K562 (cell line): ENCODE data around the gene ADIPOR1. TPM values are rescaled to one million over a fixed set of nuclear protein-coding genes. Genes with fewer than 3 reads are reported as not detected.

Experiments used
- ARID3A ChIP-seq: IDR thresholded peaks from 2 replicates; pipeline ENCODE4 v1.6.1; 2012; ENCODE audit warnings: low read depth, low read length, improper control_type of control experiment, borderline replicate concordance
- ATF7 ChIP-seq: fragments of 450-650 bp; IDR thresholded peaks from 2 replicates; pipeline ENCODE4 v1.7.1; 2014; ENCODE audit warnings: mild to moderate bottlenecking, moderate library complexity
- BCL6 ChIP-seq: fragments of 250-450 bp; sonication (Bioruptor Pico); IDR thresholded peaks from 2 replicates; pipeline ENCODE4 v1.4.0; 2020
- BHLHE40 ChIP-seq: IDR thresholded peaks from 2 replicates; pipeline ENCODE4 v1.6.1; 2011; ENCODE audit warnings: low read length, improper control_type of control experiment
- C11orf30 ChIP-seq: fragments of 450-650 bp; IDR thresholded peaks from 2 replicates; pipeline ENCODE4 v1.6.1; 2016; ENCODE audit warnings: low read depth, mild to moderate bottlenecking
- CBX8 ChIP-seq: fragments of 200-600 bp; sonication (generic); IDR thresholded peaks from 2 replicates; pipeline ENCODE4 v1.6.1; 2012; ENCODE audit warnings: borderline replicate concordance, mixed run types, low read depth, mild to moderate bottlenecking, moderate library complexity, mixed read lengths, low read length, control low read depth, inconsistent platforms; ENCODE audit not compliant: poor library complexity, severe bottlenecking; ENCODE audit errors: extremely low read depth
- CCNT2 ChIP-seq: IDR thresholded peaks from 2 replicates; pipeline ENCODE4 v1.6.1; 2011; ENCODE audit warnings: borderline replicate concordance, low read depth, mild to moderate bottlenecking, moderate library complexity, mixed read lengths, low read length; ENCODE audit not compliant: insufficient read length; ENCODE audit errors: extremely low read depth
- DPF2 ChIP-seq: fragments of 450-650 bp; IDR thresholded peaks from 2 replicates; pipeline ENCODE4 v1.6.1; 2016
- ELF4 ChIP-seq: fragments of 450-650 bp; formaldehyde crosslinking; IDR thresholded peaks from 2 replicates; pipeline ENCODE4 v1.4.0; 2022; ENCODE audit warnings: missing genetic modification characterization
- ERF ChIP-seq: fragments of 450-650 bp; formaldehyde crosslinking; IDR thresholded peaks from 2 replicates; pipeline ENCODE4 v1.4.0; 2020; ENCODE audit warnings: mild to moderate bottlenecking, mixed read lengths
- KDM1A ChIP-seq, 2 experiments: fragments of 450-650 bp; IDR thresholded peaks; 2 replicates each; pipeline ENCODE4 v1.6.1; 2016; ENCODE audit warnings: mild to moderate bottlenecking in 2 of 2
- KLF10 ChIP-seq: fragments of 250-450 bp; sonication (Bioruptor Pico); IDR thresholded peaks from 2 replicates; pipeline ENCODE4 v1.6.1; 2021; ENCODE audit warnings: matching md5 sums
- MBD2 ChIP-seq: sonication (generic); IDR thresholded peaks from 2 replicates; pipeline ENCODE4 v1.6.1; 2016; ENCODE audit warnings: low read depth, borderline replicate concordance
- NBN ChIP-seq: fragments of 450-650 bp; IDR thresholded peaks from 2 replicates; pipeline ENCODE4 v1.6.1; 2016; ENCODE audit warnings: low read depth, mild to moderate bottlenecking
- NR4A1 ChIP-seq, 2 experiments: fragments of 250-450 bp in 1 of 2; fragments of 450-650 bp in 1 of 2; sonication (Bioruptor Pico) in 1 of 2; IDR thresholded peaks; 2 replicates each; pipeline versions ENCODE4 v1.4.0 to v1.6.1; 2016 to 2020; ENCODE audit warnings: mild to moderate bottlenecking in 2 of 2, missing compliant biosample characterization in 1 of 2, missing genetic modification characterization in 1 of 2, moderate library complexity in 1 of 2
- SMARCA4 ChIP-seq: fragments of 450-650 bp; IDR thresholded peaks from 2 replicates; pipeline ENCODE4 v1.6.1; 2016
- STAT5A ChIP-seq: IDR thresholded peaks from 2 replicates; pipeline ENCODE4 v1.6.1; 2012; ENCODE audit warnings: low read length, inconsistent platforms, borderline replicate concordance
- TSHZ1 ChIP-seq: fragments of 250-450 bp; sonication (Bioruptor Pico); IDR thresholded peaks from 2 replicates; pipeline ENCODE4 v1.4.0; 2020; ENCODE audit warnings: mild to moderate bottlenecking, moderate library complexity
- ZEB2 ChIP-seq: fragments of 450-650 bp; IDR thresholded peaks from 2 replicates; pipeline ENCODE4 v1.6.1; 2016
- ZNF263 ChIP-seq: sonication (generic); formaldehyde crosslinking; IDR thresholded peaks from 2 replicates; pipeline ENCODE4 v1.8.0; 2022; ENCODE audit warnings: mild to moderate bottlenecking, missing genetic modification reagents, borderline replicate concordance
- ZNF274 ChIP-seq: IDR thresholded peaks from 2 replicates; pipeline ENCODE4 v1.6.1; 2011; ENCODE audit warnings: low read depth, mild to moderate bottlenecking, low read length, moderate library complexity, borderline replicate concordance
- ZNF347 ChIP-seq: fragments of 450-650 bp; formaldehyde crosslinking; IDR thresholded peaks from 2 replicates; pipeline ENCODE4 v1.4.0; 2020; ENCODE audit warnings: low read depth, mild to moderate bottlenecking, moderate library complexity
- ZNF75A ChIP-seq: fragments of 450-650 bp; formaldehyde crosslinking; IDR thresholded peaks from 2 replicates; pipeline ENCODE4 v1.4.0; 2020; ENCODE audit warnings: mild to moderate bottlenecking
- ZNF766 ChIP-seq: fragments of 200-800 bp; sonication (Bioruptor generic); conservative IDR thresholded peaks from 2 replicates; pipeline ENCODE4 v1.6.1; 2016; ENCODE audit warnings: missing genetic modification characterization, missing compliant biosample characterization
- ZNF77 ChIP-seq: fragments of 250-450 bp; sonication (Bioruptor Pico); IDR thresholded peaks from 2 replicates; pipeline ENCODE4 v1.5.0; 2020
- polyA plus RNA-seq, 8 experiments: library from polyadenylated mRNA; depleted of rRNA in 4 of 8; stranded (reverse) in 5 of 8; unstranded in 3 of 8; fragments of >200 nt; fragmentation: Nextera tagmentation in 2 of 8; fragmentation: Illumina TruSeq in 1 of 8; extraction: Ambion mirVana in 2 of 8; extraction: Trizol in 1 of 8; gene quantifications; 2 replicates each; pipeline versions ENCODE4 v1.2.1 to v1.2.3, GENCODE V29; 2011 to 2014; ENCODE audit warnings: inconsistent platforms in 1 of 8, missing spikeins in 1 of 8
- total RNA-seq, 7 experiments: library from RNA; depleted of rRNA in 6 of 7; stranded (reverse); fragments of >200 nt in 6 of 7; fragmentation: Illumina TruSeq in 2 of 7; extraction: Trizol in 2 of 7; gene quantifications; 2 replicates each; pipeline versions ENCODE4 v1.2.1 to v1.2.3, GENCODE V29; 2011 to 2021; ENCODE audit warnings: low replicate concordance in 1 of 7

Gene ADIPOR1
- total and polyA plus RNA-seq, 9 of the 15 experiments (the other 6 are each of a cell fraction or from before 2014, with no cell fraction given) = 29.0 to 217 (median 100) TPM

- TF ChIP-seq NR4A1 (CRISPR knock-in tag; IDR thresholded peaks at IDR 0.05) (no peak), NR4A1 (tag; IDR thresholded peaks at IDR 0.05) (peak; percentile 61), ELF4 (peak; percentile 51; the same call in 1 of the 2 replicates), STAT5A (peak; percentile 85), DPF2 (peak; percentile 98), ZNF347 (CRISPR knock-in tag) (no peak), ERF (CRISPR knock-in tag) (no peak), ZEB2 (0 out of 2 replicates have a peak, but pooled peaks have one; percentile 38), ZNF75A (CRISPR knock-in tag) (0 out of 2 replicates have a peak, but pooled peaks have one; percentile 50), ZNF77 (CRISPR knock-in tag) (no peak), ZNF263 (CRISPR knock-in tag) (0 out of 2 replicates have a peak, but pooled peaks have one; percentile 42), BHLHE40 (peak; percentile 85), SMARCA4 (peak; percentile 98), CBX8 (no peak), ATF7 (peak; percentile 67), ARID3A (peak; percentile 34; the same call in 1 of the 2 replicates), ZNF766 (CRISPR knock-in tag) (peak; percentile 94), CCNT2 (peak; percentile 72), ZNF274 (peak; percentile 18; the same call in 1 of the 2 replicates), KDM1A (IDR thresholded peaks at IDR 0.05) (peak; percentile 74 to 75), TSHZ1 (CRISPR knock-in tag) (no peak), KLF10 (no peak), BCL6 (no peak), NBN (peak; percentile 72; the same call in 1 of the 2 replicates), MBD2 (no peak; the same call in 1 of the 2 replicates), C11orf30 (peak; percentile 12; the same call in 1 of the 2 replicates)
Observed at GRCh38 chr1:202944438-202944921, 13.6 kb downstream of the ADIPOR1 start (continued).
